HEK293 (cell line): Measurements from ENCODE around the gene TNIK.
A peak's percentile ranks its signal among the peaks of the same experiment; 100 is the strongest.

ENCODE experiments used
- KLF9 ChIP-seq: fragments of 450-650 bp; formaldehyde crosslinking; IDR thresholded peaks from 2 replicates; pipeline ENCODE4 v1.5.1; 2016; ENCODE audit warnings: missing biosample characterization, missing genetic modification characterization, low read depth
- PRDM10 ChIP-seq: fragments of 450-650 bp; formaldehyde crosslinking; IDR thresholded peaks from 2 replicates; pipeline ENCODE4 v1.5.1; 2016; ENCODE audit warnings: missing biosample characterization, missing genetic modification characterization
- SP7 ChIP-seq: fragments of 450-650 bp; formaldehyde crosslinking; IDR thresholded peaks from 2 replicates; pipeline ENCODE4 v1.5.1; 2016; ENCODE audit warnings: missing biosample characterization, missing genetic modification characterization
- ZBTB21 ChIP-seq: fragments of 450-650 bp; formaldehyde crosslinking; IDR thresholded peaks from 2 replicates; pipeline ENCODE4 v1.5.1; 2017; ENCODE audit warnings: missing biosample characterization, missing genetic modification characterization
- ZEB2 ChIP-seq: fragments of 450-650 bp; formaldehyde crosslinking; IDR thresholded peaks from 2 replicates; pipeline ENCODE4 v1.5.1; 2016; ENCODE audit warnings: missing biosample characterization, missing genetic modification characterization
- ZFP37 ChIP-seq: fragments of 450-650 bp; formaldehyde crosslinking; IDR thresholded peaks from 2 replicates; pipeline ENCODE4 v1.5.1; 2016; ENCODE audit warnings: missing biosample characterization, missing genetic modification characterization
- ZFP69B ChIP-seq: fragments of 450-650 bp; formaldehyde crosslinking; IDR thresholded peaks from 2 replicates; pipeline ENCODE4 v1.5.1; 2016; ENCODE audit warnings: missing biosample characterization, missing genetic modification characterization
- ZNF16 ChIP-seq: fragments of 450-650 bp; formaldehyde crosslinking; IDR thresholded peaks from 2 replicates; pipeline ENCODE4 v1.5.1; 2016; ENCODE audit warnings: low read depth, missing biosample characterization, missing genetic modification characterization
- ZNF174 ChIP-seq: fragments of 450-650 bp; formaldehyde crosslinking; IDR thresholded peaks from 2 replicates; pipeline ENCODE4 v1.5.0; 2017; ENCODE audit warnings: missing biosample characterization, mild to moderate bottlenecking, missing genetic modification characterization
- ZNF280C ChIP-seq: fragments of 450-650 bp; formaldehyde crosslinking; IDR thresholded peaks from 2 replicates; pipeline ENCODE4 v1.5.1; 2016; ENCODE audit warnings: missing biosample characterization, missing genetic modification characterization
- ZNF292 ChIP-seq: fragments of 450-650 bp; formaldehyde crosslinking; IDR thresholded peaks from 2 replicates; pipeline ENCODE4 v1.5.1; 2016; ENCODE audit warnings: low read depth, missing biosample characterization, missing genetic modification characterization, borderline replicate concordance
- ZNF350 ChIP-seq: fragments of 450-650 bp; formaldehyde crosslinking; IDR thresholded peaks from 2 replicates; pipeline ENCODE4 v1.5.0; 2017; ENCODE audit warnings: missing biosample characterization, mild to moderate bottlenecking, missing genetic modification characterization
- ZNF398 ChIP-seq: fragments of 450-650 bp; formaldehyde crosslinking; IDR thresholded peaks from 2 replicates; pipeline ENCODE4 v1.5.1; 2017; ENCODE audit warnings: missing biosample characterization, missing genetic modification characterization
- ZNF423 ChIP-seq: fragments of 450-650 bp; formaldehyde crosslinking; IDR thresholded peaks from 2 replicates; pipeline ENCODE4 v1.5.1; 2016; ENCODE audit warnings: missing biosample characterization, missing genetic modification characterization
- ZNF555 ChIP-seq: fragments of 450-650 bp; formaldehyde crosslinking; conservative IDR thresholded peaks from 2 replicates; pipeline ENCODE4 v1.5.1; 2017; ENCODE audit warnings: missing biosample characterization, mild to moderate bottlenecking, missing genetic modification characterization, inconsistent platforms
- ZNF596 ChIP-seq: fragments of 450-650 bp; IDR thresholded peaks from 2 replicates; pipeline ENCODE4 v1.5.0; 2018; ENCODE audit warnings: missing biosample characterization, mild to moderate bottlenecking, missing genetic modification characterization, moderate library complexity
- ZNF623 ChIP-seq: fragments of 450-650 bp; formaldehyde crosslinking; IDR thresholded peaks from 2 replicates; pipeline ENCODE4 v1.5.1; 2016; ENCODE audit warnings: missing biosample characterization, missing genetic modification characterization
- ZNF629 ChIP-seq: fragments of 450-650 bp; formaldehyde crosslinking; IDR thresholded peaks from 2 replicates; pipeline ENCODE4 v1.5.1; 2017; ENCODE audit warnings: missing biosample characterization, missing genetic modification characterization
- ZNF707 ChIP-seq: fragments of 450-650 bp; formaldehyde crosslinking; IDR thresholded peaks from 2 replicates; pipeline ENCODE4 v1.5.1; 2016; ENCODE audit warnings: missing biosample characterization, missing genetic modification characterization
- ZNF768 ChIP-seq: fragments of 450-650 bp; formaldehyde crosslinking; IDR thresholded peaks from 2 replicates; pipeline ENCODE4 v1.5.1; 2018; ENCODE audit warnings: missing biosample characterization, mild to moderate bottlenecking, missing genetic modification characterization
- ZNF776 ChIP-seq: fragments of 450-650 bp; formaldehyde crosslinking; IDR thresholded peaks from 2 replicates; pipeline ENCODE4 v1.5.0; 2017; ENCODE audit warnings: missing biosample characterization, missing genetic modification characterization, borderline replicate concordance
- ZNF792 ChIP-seq: fragments of 450-650 bp; formaldehyde crosslinking; IDR thresholded peaks from 2 replicates; pipeline ENCODE4 v1.5.1; 2016; ENCODE audit warnings: missing biosample characterization, missing genetic modification characterization
- ZNF830 ChIP-seq: fragments of 450-650 bp; IDR thresholded peaks from 2 replicates; pipeline ENCODE4 v1.5.0; 2018; ENCODE audit warnings: missing biosample characterization, missing genetic modification characterization, low read depth, mild to moderate bottlenecking, moderate library complexity
- TF ChIP-seq, protein P1 (sequence below): fragments of 450-650 bp; formaldehyde crosslinking; conservative IDR thresholded peaks from 2 replicates; pipeline ENCODE4 v1.5.1; 2016; ENCODE audit warnings: low read depth, missing biosample characterization, missing genetic modification characterization
- TF ChIP-seq, protein P2 (sequence below): fragments of 450-650 bp; formaldehyde crosslinking; IDR thresholded peaks from 2 replicates; pipeline ENCODE4 v1.5.1; 2016; ENCODE audit warnings: missing biosample characterization, missing genetic modification characterization

Gene TNIK

GRCh38 chr3:171347301-171348039, 112.7 kb downstream of the TNIK start (continued):
- TF ChIP-seq PRDM10 (peak; percentile 77), ZNF280C (tag by site-specific recombination) (no peak), ZNF768 (tag by site-specific recombination) (no peak), ZNF350 (no peak), ZNF707 (tag by site-specific recombination) (no peak), ZNF292 (tag by site-specific recombination) (no peak), ZBTB21 (tag by site-specific recombination) (peak; percentile 66; the same call in 1 of the 2 replicates), ZNF423 (tag by site-specific recombination) (no peak), ZNF16 (no peak), ZNF555 (no peak), ZFP37 (tag by site-specific recombination) (no peak), ZNF398 (tag by site-specific recombination) (no peak), SP7 (tag by site-specific recombination) (peak; percentile 91), ZNF596 (no peak), ZNF776 (tag by site-specific recombination) (no peak), ZEB2 (tag by site-specific recombination) (0 out of 2 replicates have a peak, but pooled peaks have one; percentile 56), ZNF830 (tag by site-specific recombination) (no peak), ZNF174 (tag by site-specific recombination) (no peak), ZNF623 (tag by site-specific recombination) (no peak), ZFP69B (no peak), KLF9 (tag by site-specific recombination) (no peak), ZNF629 (peak; percentile 66), ZNF792 (no peak)
- TF ChIP-seq, protein P1, sequence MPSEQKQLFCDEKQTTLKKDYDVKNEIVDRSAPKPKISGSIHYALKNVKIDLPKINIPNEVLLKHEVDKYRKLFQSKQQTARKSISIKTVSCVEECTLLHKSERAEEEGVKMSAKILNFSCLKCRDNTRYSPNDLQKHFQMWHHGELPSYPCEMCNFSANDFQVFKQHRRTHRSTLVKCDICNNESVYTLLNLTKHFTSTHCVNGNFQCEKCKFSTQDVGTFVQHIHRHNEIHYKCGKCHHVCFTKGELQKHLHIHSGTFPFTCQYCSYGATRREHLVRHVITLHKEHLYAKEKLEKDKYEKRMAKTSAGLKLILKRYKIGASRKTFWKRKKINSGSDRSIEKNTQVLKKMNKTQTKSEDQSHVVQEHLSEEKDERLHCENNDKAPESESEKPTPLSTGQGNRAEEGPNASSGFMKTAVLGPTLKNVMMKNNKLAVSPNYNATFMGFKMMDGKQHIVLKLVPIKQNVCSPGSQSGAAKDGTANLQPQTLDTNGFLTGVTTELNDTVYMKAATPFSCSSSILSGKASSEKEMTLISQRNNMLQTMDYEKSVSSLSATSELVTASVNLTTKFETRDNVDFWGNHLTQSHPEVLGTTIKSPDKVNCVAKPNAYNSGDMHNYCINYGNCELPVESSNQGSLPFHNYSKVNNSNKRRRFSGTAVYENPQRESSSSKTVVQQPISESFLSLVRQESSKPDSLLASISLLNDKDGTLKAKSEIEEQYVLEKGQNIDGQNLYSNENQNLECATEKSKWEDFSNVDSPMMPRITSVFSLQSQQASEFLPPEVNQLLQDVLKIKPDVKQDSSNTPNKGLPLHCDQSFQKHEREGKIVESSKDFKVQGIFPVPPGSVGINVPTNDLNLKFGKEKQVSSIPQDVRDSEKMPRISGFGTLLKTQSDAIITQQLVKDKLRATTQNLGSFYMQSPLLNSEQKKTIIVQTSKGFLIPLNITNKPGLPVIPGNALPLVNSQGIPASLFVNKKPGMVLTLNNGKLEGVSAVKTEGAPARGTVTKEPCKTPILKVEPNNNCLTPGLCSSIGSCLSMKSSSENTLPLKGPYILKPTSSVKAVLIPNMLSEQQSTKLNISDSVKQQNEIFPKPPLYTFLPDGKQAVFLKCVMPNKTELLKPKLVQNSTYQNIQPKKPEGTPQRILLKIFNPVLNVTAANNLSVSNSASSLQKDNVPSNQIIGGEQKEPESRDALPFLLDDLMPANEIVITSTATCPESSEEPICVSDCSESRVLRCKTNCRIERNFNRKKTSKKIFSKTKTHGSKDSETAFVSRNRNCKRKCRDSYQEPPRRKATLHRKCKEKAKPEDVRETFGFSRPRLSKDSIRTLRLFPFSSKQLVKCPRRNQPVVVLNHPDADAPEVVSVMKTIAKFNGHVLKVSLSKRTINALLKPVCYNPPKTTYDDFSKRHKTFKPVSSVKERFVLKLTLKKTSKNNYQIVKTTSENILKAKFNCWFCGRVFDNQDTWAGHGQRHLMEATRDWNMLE (tag by site-specific recombination), result no peak
- TF ChIP-seq, protein P2, sequence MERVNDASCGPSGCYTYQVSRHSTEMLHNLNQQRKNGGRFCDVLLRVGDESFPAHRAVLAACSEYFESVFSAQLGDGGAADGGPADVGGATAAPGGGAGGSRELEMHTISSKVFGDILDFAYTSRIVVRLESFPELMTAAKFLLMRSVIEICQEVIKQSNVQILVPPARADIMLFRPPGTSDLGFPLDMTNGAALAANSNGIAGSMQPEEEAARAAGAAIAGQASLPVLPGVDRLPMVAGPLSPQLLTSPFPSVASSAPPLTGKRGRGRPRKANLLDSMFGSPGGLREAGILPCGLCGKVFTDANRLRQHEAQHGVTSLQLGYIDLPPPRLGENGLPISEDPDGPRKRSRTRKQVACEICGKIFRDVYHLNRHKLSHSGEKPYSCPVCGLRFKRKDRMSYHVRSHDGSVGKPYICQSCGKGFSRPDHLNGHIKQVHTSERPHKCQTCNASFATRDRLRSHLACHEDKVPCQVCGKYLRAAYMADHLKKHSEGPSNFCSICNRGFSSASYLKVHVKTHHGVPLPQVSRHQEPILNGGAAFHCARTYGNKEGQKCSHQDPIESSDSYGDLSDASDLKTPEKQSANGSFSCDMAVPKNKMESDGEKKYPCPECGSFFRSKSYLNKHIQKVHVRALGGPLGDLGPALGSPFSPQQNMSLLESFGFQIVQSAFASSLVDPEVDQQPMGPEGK (tag by site-specific recombination), result 0 out of 2 replicates have a peak, but pooled peaks have one; percentile 35
